Measurements from ENCODE around the gene KCNA10. TPM values are rescaled to one million over a fixed set of nuclear protein-coding genes. Genes with fewer than 3 reads are reported as not detected.

Gene KCNA10
- total and polyA plus RNA-seq, 2 donors (not counting 3 experiments of a cell fraction or from before 2014, with no cell fraction given), result not detected

DNA sequence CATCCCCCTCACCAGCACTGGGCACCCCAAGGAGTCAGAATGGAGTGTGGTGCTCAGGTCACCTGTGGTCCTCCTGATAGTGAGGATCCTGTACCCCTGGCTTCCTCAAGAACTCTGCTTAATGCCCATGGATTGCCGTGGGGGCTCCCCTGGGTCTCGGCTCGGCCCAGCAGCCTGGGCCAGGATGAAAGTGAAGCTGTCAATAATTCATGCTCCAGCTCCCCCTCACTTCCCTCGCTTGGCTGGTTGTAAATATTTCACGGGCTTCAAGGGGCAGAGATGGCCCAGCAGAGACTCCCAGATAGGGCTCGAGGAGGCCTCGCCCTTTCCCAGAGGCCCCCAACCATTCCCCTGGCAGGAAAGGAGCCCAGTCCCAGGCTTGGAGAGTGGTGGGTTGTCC is 42.6 kb upstream of the KCNA10 start:
- no peak for TF ChIP-seq FOS (IDR thresholded peaks at IDR 0.05; ENCODE audit: borderline replicate concordance, insufficient read depth, low read length)
- TF ChIP-seq EZH2 (IDR thresholded peaks at IDR 0.05; ENCODE audit: borderline replicate concordance, low read depth, low read length, severe bottlenecking), result no peak
- no peak for TF ChIP-seq GATA2 (IDR thresholded peaks at IDR 0.05; ENCODE audit: insufficient read depth, insufficient read length, low read depth, low read length)
- TF ChIP-seq JUN (IDR thresholded peaks at IDR 0.05; ENCODE audit: borderline replicate concordance, insufficient read depth, insufficient read length, low read depth), result no peak
- TF ChIP-seq MAX (IDR thresholded peaks at IDR 0.05; ENCODE audit: insufficient read depth, insufficient read length), result no peak
- TF ChIP-seq CTCF (IDR thresholded peaks at IDR 0.05; ENCODE audit: extremely low read depth in 1 of 2, insufficient read depth in 1 of 2, low read depth in 1 of 2, low read length in 2 of 2), result no peak
- TF ChIP-seq MYC (IDR thresholded peaks at IDR 0.05; ENCODE audit: low read depth, low read length), result no peak
- TF ChIP-seq POLR2AphosphoS5 (IDR thresholded peaks at IDR 0.05; ENCODE audit: insufficient read depth, low read depth, low read length), result no peak
- no peak for TF ChIP-seq POLR2A (IDR thresholded peaks at IDR 0.05; ENCODE audit: low read depth, low read length)
- intact Hi-C loops (cut with micrococcal nuclease) (loop anchor here (5.0 kb wide), 1 partner anchor 46 kb away; the partner anchor contains the start of gene KCNA2), dilution Hi-C loops (cut with MboI; ENCODE audit: extremely low pct_ligation_motif_present, low sequenced_read_pairs) (no loop called here)
- no peak for DNase-seq (ENCODE audit: low read depth, low spot score)
- ChIA-PET CTCF (no interaction called here), POLR2A (no interaction called here)
- H3K9me1 ChIP-seq (replicated peaks; ENCODE audit: control insufficient read depth, extremely low read depth, insufficient read depth, low read length), result no peaks in the 10 kb centered on the region
- no peaks in the 10 kb centered on the region for H3K9me3 ChIP-seq (replicated peaks; ENCODE audit: control insufficient read depth, insufficient read depth, low read length)
- no peaks in the 10 kb centered on the region for H4K20me1 ChIP-seq (replicated peaks; ENCODE audit: control insufficient read depth, extremely low read depth, insufficient read depth, low read length)
- FAIRE-seq, result no peak
- H3K79me2 ChIP-seq (ENCODE audit: control insufficient read depth, insufficient read depth, low read length), result no peaks in the 10 kb centered on the region
- no TSS peak for BruUV-seq (replicated peaks)
- no peak overlapping the region for H3K9ac ChIP-seq (replicated peaks; ENCODE audit: extremely low read depth, insufficient read depth, low read length)
- H3K4me1 ChIP-seq (ENCODE audit: control insufficient read depth, extremely low read depth, insufficient read depth, low read length), result no peaks in the 10 kb centered on the region
- no peak overlapping the region for H3K4me2 ChIP-seq (ENCODE audit: insufficient read depth, low read length)
- H2AFZ ChIP-seq (ENCODE audit: low read depth, low read length), result no peak overlapping the region
- H3K27me3 ChIP-seq (ENCODE audit: control insufficient read depth in 2 of 2, insufficient read depth in 2 of 2, low read length in 2 of 2), result peaks cover 0 to 4% of the 10 kb centered on the region in 2 experiments
- H3K4me3 ChIP-seq (replicated peaks in 1 of 3; ENCODE audit: insufficient read depth in 1 of 3, low read depth in 1 of 3, low read length in 3 of 3), result no peak overlapping the region
- no peak overlapping the region for H3K27ac ChIP-seq (ENCODE audit: insufficient read depth, low read depth, low read length)
- H3K36me3 ChIP-seq (ENCODE audit: control insufficient read depth in 2 of 2, extremely low read depth in 1 of 2, insufficient read depth in 2 of 2, low read length in 2 of 2), result no peaks in the 10 kb centered on the region
